COLO668 (cell line): Measurements from ENCODE around the gene ZKSCAN4.

Experiments
- DNase-seq: peaks from one replicate; lab custom pipeline; 2025; ENCODE audit not compliant: unreplicated experiment; lab: John Stamatoyannopoulos, UW

Gene ZKSCAN4

GRCh38 chr6:28252009-28252975 lies at the start of gene ZKSCAN4:
ZKSCAN4 (minus strand) TSS chr6:28252269; CDS start chr6:28251980, 289 bp downstream.
- DNase-seq: peak; percentile 84

GRCh38 chr6:28296520-28297060 lies 44.5 kb upstream of the ZKSCAN4 start:
- DNase-seq: no peak

DNA sequence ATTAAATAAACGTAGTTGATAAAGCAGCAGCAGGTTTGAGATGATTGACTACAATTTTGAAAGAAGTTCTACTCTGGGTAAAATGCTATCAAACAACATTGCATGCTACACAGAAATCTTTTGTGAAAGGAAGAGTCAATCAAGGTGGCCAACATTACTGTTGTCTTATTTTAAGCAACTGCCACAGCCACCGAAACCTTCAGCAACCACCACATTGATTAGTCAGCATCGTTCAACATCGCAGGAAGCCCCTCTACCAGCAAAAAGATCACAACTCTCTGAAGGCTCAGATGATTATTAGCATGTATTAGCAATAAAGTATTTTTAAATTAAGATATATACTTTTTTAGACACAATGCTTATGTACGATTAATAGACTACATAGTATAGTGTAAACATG lies 43.3 kb upstream of the ZKSCAN4 start:
- no peak for DNase-seq

DNA sequence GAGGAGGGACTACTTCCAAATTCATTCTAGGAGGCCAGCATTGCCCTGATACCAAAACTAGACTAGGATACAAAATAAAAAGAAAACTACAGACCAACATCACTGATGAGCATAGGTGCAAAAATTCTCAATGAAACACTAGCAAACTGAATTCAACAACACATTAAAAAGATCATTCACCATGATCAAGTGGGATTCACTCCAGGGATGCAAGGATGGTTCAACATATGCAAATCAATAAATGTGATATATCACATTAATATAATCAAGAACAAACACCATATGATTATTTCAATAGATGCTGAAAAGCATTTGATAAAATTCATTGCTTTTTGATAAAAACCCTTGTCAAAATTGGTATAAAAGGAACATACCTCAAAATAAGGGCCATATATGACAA lies 39.5 kb upstream of the ZKSCAN4 start:
- no peak for DNase-seq

- no peak for DNase-seq
These were observed 30.9 kb upstream of the ZKSCAN4 start for GRCh38 chr6:28282926-28283325.

DNA sequence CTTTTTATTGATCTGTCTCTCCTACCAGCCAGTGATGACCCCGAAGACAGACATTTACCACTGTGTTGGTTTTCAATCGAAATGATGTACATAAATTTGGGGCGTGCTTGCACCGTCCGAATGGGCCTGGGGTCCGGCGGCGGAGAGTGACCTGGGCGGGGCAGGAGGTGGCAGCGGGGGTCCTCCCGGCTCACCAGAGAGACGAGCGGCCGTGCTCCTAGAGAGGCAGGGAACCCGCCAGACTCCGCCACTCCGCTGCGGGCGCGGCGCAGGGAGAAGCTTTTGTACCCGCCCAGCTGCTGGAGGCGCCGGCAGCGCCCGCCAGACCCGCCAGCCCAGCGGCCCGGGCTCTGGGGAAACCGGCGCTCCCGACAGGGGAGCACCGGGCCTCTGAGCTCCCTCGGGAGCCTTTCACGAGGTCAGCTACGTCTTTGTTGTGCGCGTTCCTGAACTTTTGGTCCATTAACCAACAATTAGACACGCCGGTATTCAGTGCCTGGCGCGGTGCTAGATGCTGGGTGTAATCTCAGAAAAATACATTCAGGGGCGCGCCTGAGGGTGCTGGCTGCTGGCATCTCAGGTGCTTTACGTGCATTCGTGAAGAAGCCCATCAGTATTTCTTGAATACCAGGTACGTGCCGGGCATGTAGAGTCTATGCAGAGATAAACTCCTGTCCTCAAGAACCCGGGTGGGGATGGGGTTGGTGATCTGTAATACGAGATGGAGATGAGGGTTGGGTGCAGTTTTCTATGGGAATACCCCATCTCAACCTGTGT lies 29.4 kb upstream of the ZKSCAN4 start, which contains the start of gene PGBD1:
PGBD1 (plus strand) TSS at position 285 of the 777 bp plus-strand sequence. CDS start 2,242 bp downstream, outside the sequence.
- peak; percentile 81 for DNase-seq

DNA sequence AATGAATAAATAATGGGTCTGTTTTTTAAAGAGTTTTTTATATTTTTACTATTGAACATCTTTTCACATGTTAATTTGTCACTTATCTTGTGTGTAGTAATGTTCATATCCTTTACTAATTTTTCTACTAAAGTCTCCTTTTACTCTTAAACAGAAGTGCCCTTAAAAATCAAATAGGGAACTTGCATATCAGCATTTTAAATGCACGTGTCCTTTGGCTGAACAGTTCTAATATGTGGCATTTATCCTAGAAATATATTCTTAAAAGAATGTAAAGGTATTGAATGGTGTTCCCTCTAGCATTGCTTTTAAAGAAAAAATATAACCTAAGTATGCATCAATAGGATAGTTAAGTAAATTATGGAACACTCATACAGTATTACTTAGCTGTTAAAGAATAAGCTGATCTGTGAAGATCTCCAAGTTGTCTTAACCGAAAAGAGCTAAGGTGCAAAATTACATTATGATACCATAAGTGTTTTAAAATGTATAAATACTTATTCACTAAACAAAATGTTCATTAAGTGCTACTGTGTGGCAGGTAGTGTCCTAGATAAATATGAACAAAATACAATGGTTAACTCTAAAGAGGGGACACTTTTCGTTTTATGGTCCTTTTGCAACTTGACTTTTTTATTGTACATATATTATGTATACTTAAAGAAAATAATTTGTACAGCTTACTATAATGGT lies 28.7 kb upstream of the ZKSCAN4 start:
- no peak for DNase-seq

DNA sequence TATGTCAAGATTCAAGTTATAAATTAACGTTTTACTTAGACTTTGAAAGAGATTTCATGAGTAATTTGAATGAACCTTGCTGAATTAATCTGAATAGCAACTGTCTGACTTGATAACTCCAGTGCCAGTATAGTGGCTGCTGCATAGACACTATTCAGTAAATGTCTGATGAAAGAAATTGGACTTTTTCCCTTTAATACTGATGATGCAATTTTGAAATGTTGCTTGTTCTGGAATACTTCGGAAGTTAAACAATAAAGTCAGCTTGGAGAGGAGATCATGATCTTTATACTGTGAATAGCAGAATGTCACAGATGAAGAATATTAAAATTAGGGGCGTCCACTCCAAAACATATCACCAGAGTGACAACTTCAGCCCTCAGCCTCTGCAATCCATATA lies 25.7 kb upstream of the ZKSCAN4 start:
- no peak for DNase-seq

DNA sequence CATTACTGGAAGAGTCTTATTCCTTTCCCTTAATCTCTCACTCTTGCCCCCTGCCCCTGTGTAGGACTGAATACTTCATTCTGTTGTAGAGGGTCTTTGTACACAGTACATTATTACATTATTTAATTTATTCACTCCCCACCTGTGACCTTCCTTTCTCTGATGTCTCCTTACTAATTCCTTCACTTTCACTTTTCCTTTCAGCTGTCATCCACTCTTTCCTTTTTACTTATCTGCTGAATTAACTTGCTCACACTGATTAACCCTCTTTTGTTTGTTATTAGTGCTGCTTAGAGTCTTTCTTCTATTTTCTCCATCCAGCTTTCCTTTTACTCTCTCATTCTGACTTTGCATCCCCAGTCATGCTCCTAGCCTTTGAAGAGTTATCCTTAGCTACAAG lies 22.8 kb upstream of the ZKSCAN4 start:
- DNase-seq: no peak

- no peak for DNase-seq
These were observed 17.4 kb upstream of the ZKSCAN4 start for GRCh38 chr6:28269492-28269891.

DNA sequence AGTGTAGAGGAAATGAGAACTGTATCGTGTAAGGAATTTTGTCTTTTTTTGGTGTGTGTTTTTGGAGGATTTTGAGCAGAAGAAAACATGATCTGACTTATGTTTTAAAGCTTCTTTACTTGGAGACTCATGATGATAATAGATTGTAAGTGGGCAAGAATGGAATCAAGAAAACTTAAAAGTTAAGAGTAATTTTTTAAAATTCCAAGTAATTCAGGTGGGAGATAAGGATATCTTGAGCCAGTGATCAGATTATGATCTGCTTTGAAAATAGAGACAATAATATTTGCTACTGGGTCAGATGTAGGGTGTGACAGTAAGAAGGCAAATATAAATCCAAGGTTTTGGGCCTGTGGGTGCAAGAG lies 15.6 kb upstream of the ZKSCAN4 start:
- DNase-seq: no peak

DNA sequence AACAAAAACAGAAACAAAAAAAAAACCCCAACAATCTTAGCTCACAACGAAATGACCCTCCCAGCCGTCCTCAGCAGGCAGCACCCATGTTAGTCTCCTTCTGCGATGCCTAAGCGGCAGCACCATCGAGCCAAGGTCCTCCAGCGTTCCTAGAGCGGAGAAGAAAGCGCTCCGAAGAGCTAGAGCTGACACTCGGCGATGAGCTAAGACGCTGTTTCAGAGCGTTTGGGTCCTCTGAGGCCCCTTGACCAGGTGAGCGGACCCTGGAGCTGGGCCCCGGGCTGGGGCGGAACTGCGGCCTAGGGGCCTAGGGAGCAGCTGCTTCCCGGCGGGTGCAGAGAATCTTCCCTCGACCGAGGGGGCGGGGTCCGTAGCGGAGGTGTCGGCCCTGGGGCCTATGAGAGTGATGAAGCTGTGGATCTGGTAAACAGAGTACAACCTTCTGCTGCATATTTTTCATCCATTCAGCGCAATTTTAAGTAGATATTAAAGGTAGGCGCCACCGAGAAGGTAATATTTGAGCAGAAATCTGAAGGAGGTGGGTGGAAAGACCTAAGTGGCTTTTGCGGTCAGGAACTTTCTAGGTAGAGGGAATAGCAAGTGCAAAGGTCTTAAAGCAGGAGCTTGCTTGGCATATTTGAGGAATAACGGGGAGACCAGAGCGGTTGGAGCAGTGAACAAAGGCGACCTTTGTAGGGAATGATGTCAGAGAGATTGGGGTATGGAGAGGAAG lies 15.1 kb upstream of the ZKSCAN4 start, which contains the start of gene ZSCAN26:
ZSCAN26 (plus strand) TSS at position 182 of the 733 bp plus-strand sequence. CDS start 4,777 bp downstream, outside the sequence.
- peak; percentile 81 for DNase-seq

- DNase-seq: no peak
These were observed 14.5 kb upstream of the ZKSCAN4 start for GRCh38 chr6:28266563-28266961.

- no peak for DNase-seq
These were observed 12.8 kb upstream of the ZKSCAN4 start for GRCh38 chr6:28264834-28265401.

GRCh38 chr6:28263922-28264321 lies 11.9 kb upstream of the ZKSCAN4 start:
- no peak for DNase-seq

DNA sequence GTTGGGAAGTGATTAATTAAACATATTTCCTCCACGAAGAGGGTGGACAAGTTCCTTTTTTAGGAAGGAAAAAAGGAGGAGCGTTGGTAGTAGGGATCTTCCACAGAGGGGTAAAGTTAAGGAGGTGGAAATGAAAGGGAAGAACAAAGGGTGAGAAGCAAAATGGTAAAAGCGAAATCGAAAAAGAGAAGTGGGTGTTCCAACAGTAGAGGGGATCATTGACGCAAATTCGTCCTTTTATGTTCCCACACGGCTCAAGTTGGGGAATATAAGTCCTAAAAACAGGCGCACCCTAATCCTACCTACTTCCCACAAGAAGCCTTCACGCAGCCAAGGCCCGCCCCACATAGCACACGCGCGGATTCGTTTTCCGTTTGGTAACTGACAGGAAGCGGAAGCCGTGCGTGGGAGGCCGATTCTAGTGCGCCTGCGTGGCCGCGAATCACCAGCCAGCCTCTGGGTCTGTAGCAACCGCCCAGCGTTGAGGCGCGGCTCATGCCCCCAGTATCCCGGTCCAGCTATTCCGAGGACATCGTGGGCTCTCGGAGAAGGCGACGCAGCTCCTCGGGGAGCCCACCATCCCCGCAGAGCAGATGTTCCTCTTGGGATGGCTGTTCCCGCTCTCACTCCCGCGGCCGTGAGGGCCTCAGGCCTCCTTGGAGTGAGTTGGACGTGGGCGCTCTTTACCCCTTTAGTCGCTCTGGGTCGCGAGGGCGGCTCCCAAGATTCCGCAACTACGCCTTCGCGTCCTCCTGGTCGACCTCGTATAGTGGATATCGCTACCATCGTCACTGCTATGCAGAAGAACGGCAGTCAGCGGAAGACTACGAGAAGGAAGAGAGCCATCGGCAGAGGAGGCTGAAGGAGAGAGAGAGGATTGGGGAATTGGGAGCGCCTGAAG lies 7.1 kb upstream of the ZKSCAN4 start, which contains the start of gene NKAPL:
NKAPL (plus strand) TSS at position 421 of the 901 bp plus-strand sequence; CDS start at position 496, 75 bp downstream.
- no peak for DNase-seq

DNA sequence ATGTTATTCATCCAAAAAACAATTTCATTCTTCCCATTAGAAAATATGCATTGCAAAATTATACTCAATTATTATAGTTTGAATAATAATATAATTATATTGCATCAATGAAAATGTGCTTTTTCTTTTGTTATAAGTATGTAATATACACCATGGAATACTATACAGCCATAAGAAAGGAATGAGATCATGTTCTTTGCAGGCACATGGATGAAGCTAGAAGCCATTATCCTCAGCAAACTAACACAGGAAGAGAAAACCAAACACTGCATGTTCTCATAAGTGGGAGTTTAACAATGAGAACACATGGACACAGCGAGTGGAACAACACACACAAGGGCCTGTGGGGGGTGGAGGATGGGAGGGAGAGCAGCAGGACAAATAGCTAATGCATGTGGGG lies 5.0 kb upstream of the ZKSCAN4 start:
- DNase-seq: no peak

- DNase-seq: no peak
These were observed 2.1 kb upstream of the ZKSCAN4 start for GRCh38 chr6:28254121-28254519.

- peak; percentile 28 for DNase-seq
These were observed 434 bp downstream of the ZKSCAN4 start for GRCh38 chr6:28251661-28252008.
